WTC11 (cell line): ENCODE data around the gene SELENOV. TPM values are rescaled to one million over a fixed set of nuclear protein-coding genes. Genes with fewer than 3 reads are reported as not detected.

Experiments
- ATAC-seq: fragments of 200-7000 bp; cut with Tn5 transposase; 2 replicates; pipeline ENCODE4 v1.10.0; 2021; ENCODE audit warnings: mild to moderate bottlenecking, moderate library complexity
- CTCF ChIA-PET: fragments of 300-600 bp; sonication (Branson Sonifier 250); formaldehyde crosslinking; loops from one replicate; lab custom pipeline; 2021; ENCODE audit warnings: antibody characterized with exemption; lab: Charles Lee
- POLR2A ChIA-PET: fragments of 350-600 bp; sonication (Branson Sonifier 250); formaldehyde crosslinking; loops from one replicate; lab custom pipeline; 2021; ENCODE audit warnings: antibody characterized with exemption; lab: Charles Lee
- DNase-seq: peaks from one replicate; pipeline ENCODE4 v3.0.0; 2021; ENCODE audit warnings: low spot score
- H3K27ac Mint-ChIP-seq: 2 replicates; pipeline ENCODE4 v1.8.0; 2021; ENCODE audit warnings: mixed read lengths
- H3K27me3 Mint-ChIP-seq: 2 replicates; pipeline ENCODE4 v1.8.0; 2021; ENCODE audit warnings: low read depth, mild to moderate bottlenecking, moderate library complexity, mixed read lengths
- H3K36me3 Mint-ChIP-seq: 2 replicates; pipeline ENCODE4 v1.8.0; 2021; ENCODE audit warnings: mixed read lengths
- H3K4me1 Mint-ChIP-seq: 2 replicates; pipeline ENCODE4 v1.8.0; 2022; ENCODE audit warnings: mixed read lengths
- H3K4me3 Mint-ChIP-seq: 2 replicates; pipeline ENCODE4 v1.8.0; 2021; ENCODE audit warnings: mild to moderate bottlenecking, moderate library complexity, mixed read lengths
- H3K9me3 Mint-ChIP-seq: 2 replicates; pipeline ENCODE4 v1.8.0; 2021; ENCODE audit warnings: mixed read lengths
- ATF1 ChIP-seq: sonication (generic); formaldehyde crosslinking; IDR thresholded peaks from 2 replicates; pipeline ENCODE4 v1.8.1; 2023; ENCODE audit warnings: mild to moderate bottlenecking, moderate library complexity, missing genetic modification reagents
- CBFB ChIP-seq: sonication (generic); formaldehyde crosslinking; IDR thresholded peaks from 2 replicates; pipeline ENCODE4 v1.8.1; 2022; ENCODE audit warnings: mild to moderate bottlenecking, low read depth, missing genetic modification reagents
- CDX4 ChIP-seq: fragments of 250-450 bp; sonication (Bioruptor Pico); IDR thresholded peaks from 2 replicates; pipeline ENCODE4 v1.9.0; 2021; ENCODE audit warnings: moderate library complexity, mild to moderate bottlenecking, inconsistent platforms, borderline replicate concordance
- CREB1 ChIP-seq: sonication (generic); formaldehyde crosslinking; IDR thresholded peaks from 2 replicates; pipeline ENCODE4 v1.8.0; 2023; ENCODE audit warnings: mild to moderate bottlenecking, missing genetic modification reagents
- CREM ChIP-seq: sonication (generic); formaldehyde crosslinking; IDR thresholded peaks from 2 replicates; pipeline ENCODE4 v1.8.1; 2022; ENCODE audit warnings: mild to moderate bottlenecking, missing genetic modification reagents, moderate library complexity
- CTCF ChIP-seq: fragments of 200-600 bp; IDR thresholded peaks from 2 replicates; pipeline ENCODE4 v1.8.0; 2022; ENCODE audit warnings: antibody characterized with exemption
- E2F4 ChIP-seq: sonication (generic); formaldehyde crosslinking; IDR thresholded peaks from 2 replicates; pipeline ENCODE4 v1.8.1; 2022; ENCODE audit warnings: low read depth, mild to moderate bottlenecking, moderate library complexity, missing genetic modification reagents, borderline replicate concordance
- ETV6 ChIP-seq: sonication (generic); formaldehyde crosslinking; IDR thresholded peaks from 2 replicates; pipeline ENCODE4 v1.8.1; 2022; ENCODE audit warnings: mild to moderate bottlenecking, missing genetic modification reagents
- FOXJ3 ChIP-seq: sonication (generic); formaldehyde crosslinking; IDR thresholded peaks from 2 replicates; pipeline ENCODE4 v1.9.0; 2021; ENCODE audit warnings: missing genetic modification reagents, mild to moderate bottlenecking, borderline replicate concordance
- FOXK1 ChIP-seq: sonication (generic); formaldehyde crosslinking; IDR thresholded peaks from 2 replicates; pipeline ENCODE4 v1.8.0; 2022; ENCODE audit warnings: mild to moderate bottlenecking, moderate library complexity, missing genetic modification reagents
- GRHL2 ChIP-seq: fragments of 250-450 bp; sonication (Bioruptor Pico); IDR thresholded peaks from 2 replicates; pipeline ENCODE4 v1.8.0; 2022; ENCODE audit warnings: mild to moderate bottlenecking, moderate library complexity; ENCODE audit not compliant: insufficient replicate concordance, severe bottlenecking
- JUN ChIP-seq: sonication (generic); formaldehyde crosslinking; IDR thresholded peaks from 2 replicates; pipeline ENCODE4 v1.8.0; 2023; ENCODE audit warnings: mild to moderate bottlenecking, missing genetic modification reagents
- MXD4 ChIP-seq: fragments of 250-450 bp; sonication (Bioruptor Pico); IDR thresholded peaks from 2 replicates; pipeline ENCODE4 v1.8.0; 2021; ENCODE audit warnings: mild to moderate bottlenecking, moderate library complexity, borderline replicate concordance
- NFYB ChIP-seq: sonication (generic); formaldehyde crosslinking; conservative IDR thresholded peaks from 2 replicates; pipeline ENCODE4 v1.8.0; 2022; ENCODE audit warnings: low read depth, missing genetic modification reagents
- RORB ChIP-seq: fragments of 250-450 bp; sonication (Bioruptor Pico); IDR thresholded peaks from 2 replicates; pipeline ENCODE4 v1.9.0; 2021; ENCODE audit warnings: mild to moderate bottlenecking
- SMAD3 ChIP-seq: sonication (generic); formaldehyde crosslinking; IDR thresholded peaks from 2 replicates; pipeline ENCODE4 v1.8.0; 2022; ENCODE audit warnings: missing genetic modification reagents, mild to moderate bottlenecking, borderline replicate concordance
- TCF7 ChIP-seq: sonication (generic); formaldehyde crosslinking; IDR thresholded peaks from 2 replicates; pipeline ENCODE4 v1.8.0; 2022; ENCODE audit warnings: mild to moderate bottlenecking, low read depth, missing genetic modification reagents, moderate library complexity
- TEAD4 ChIP-seq: sonication (generic); formaldehyde crosslinking; IDR thresholded peaks from 2 replicates; pipeline ENCODE4 v1.8.0; 2022; ENCODE audit warnings: mild to moderate bottlenecking, missing genetic modification reagents
- ZNF121 ChIP-seq: sonication (generic); formaldehyde crosslinking; IDR thresholded peaks from 2 replicates; pipeline ENCODE4 v1.8.0; 2023; ENCODE audit warnings: missing genetic modification reagents
- ZNF263 ChIP-seq: sonication (generic); formaldehyde crosslinking; IDR thresholded peaks from 2 replicates; pipeline ENCODE4 v1.8.1; 2022; ENCODE audit warnings: low read depth, mild to moderate bottlenecking, moderate library complexity, missing genetic modification reagents
- ZNF416 ChIP-seq: fragments of 250-450 bp; sonication (Bioruptor Pico); IDR thresholded peaks from 2 replicates; pipeline ENCODE4 v1.9.0; 2021; ENCODE audit warnings: mild to moderate bottlenecking, inconsistent platforms
- ZNF425 ChIP-seq: fragments of 250-450 bp; sonication (Bioruptor Pico); conservative IDR thresholded peaks from 2 replicates; pipeline ENCODE4 v1.9.0; 2021; ENCODE audit warnings: mild to moderate bottlenecking
- total RNA-seq: library from RNA; stranded (reverse); gene quantifications from 3 replicates; pipeline ENCODE4 v1.2.3, GENCODE V29; 2021
- TF ChIP-seq, protein P1 (sequence below): sonication (generic); formaldehyde crosslinking; IDR thresholded peaks from 2 replicates; pipeline ENCODE4 v1.8.0; 2022; ENCODE audit warnings: mild to moderate bottlenecking, missing genetic modification reagents
- TF ChIP-seq, protein P2 (sequence below): sonication (generic); formaldehyde crosslinking; IDR thresholded peaks from 2 replicates; pipeline ENCODE4 v1.8.1; 2023; ENCODE audit warnings: mild to moderate bottlenecking, missing genetic modification reagents
- TF ChIP-seq, protein P3 (sequence below): sonication (generic); formaldehyde crosslinking; IDR thresholded peaks from 2 replicates; pipeline ENCODE4 v1.8.0; 2022; ENCODE audit warnings: mild to moderate bottlenecking, missing genetic modification reagents

The SELENOV gene
- total RNA-seq, 1 experiment from 2014 or later: 12.6 TPM

DNA sequence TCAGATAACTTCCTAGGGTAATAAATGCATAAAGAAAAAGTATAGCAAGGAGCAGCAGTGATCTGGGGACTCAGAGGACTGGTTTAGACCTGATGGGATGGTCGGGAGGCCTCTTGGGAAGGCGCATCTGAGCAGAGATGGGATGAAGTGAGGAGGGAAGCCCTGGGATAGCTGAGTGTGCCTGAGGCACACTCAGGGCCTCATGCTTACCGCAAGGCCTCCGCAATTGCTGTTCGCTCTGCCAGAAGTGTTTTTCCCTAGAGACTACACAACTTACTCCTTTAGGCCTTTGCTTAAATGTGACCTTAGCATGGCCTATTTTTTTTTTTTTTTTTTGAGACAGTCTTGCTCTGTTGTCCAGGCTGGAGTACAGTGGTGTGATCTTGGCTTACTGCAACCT is 20.3 kb upstream of the SELENOV start:
- H3K27me3 Mint-ChIP-seq: peaks cover 17% of the 10 kb centered on the region
- DNase-seq (no peak), ATAC-seq (no peak)
- H3K36me3 Mint-ChIP-seq: peaks cover 5% of the 10 kb centered on the region
- H3K27ac Mint-ChIP-seq: peak overlapping the region; percentile 89
- TF ChIP-seq NFYB (CRISPR knock-in tag) (no peak), ZNF416 (CRISPR knock-in tag) (no peak), JUN (no peak), TEAD4 (CRISPR knock-in tag) (no peak), ATF1 (CRISPR knock-in tag) (no peak), FOXJ3 (CRISPR knock-in tag) (no peak), CREB1 (no peak), MXD4 (CRISPR knock-in tag) (no peak), ZNF425 (CRISPR knock-in tag) (no peak), ETV6 (CRISPR knock-in tag) (no peak), RORB (no peak), CDX4 (no peak), CREM (CRISPR knock-in tag) (no peak), CTCF (no peak), ZNF263 (CRISPR knock-in tag) (no peak), E2F4 (no peak), TCF7 (CRISPR knock-in tag) (no peak), SMAD3 (no peak), GRHL2 (no peak)
- TF ChIP-seq, protein P1, sequence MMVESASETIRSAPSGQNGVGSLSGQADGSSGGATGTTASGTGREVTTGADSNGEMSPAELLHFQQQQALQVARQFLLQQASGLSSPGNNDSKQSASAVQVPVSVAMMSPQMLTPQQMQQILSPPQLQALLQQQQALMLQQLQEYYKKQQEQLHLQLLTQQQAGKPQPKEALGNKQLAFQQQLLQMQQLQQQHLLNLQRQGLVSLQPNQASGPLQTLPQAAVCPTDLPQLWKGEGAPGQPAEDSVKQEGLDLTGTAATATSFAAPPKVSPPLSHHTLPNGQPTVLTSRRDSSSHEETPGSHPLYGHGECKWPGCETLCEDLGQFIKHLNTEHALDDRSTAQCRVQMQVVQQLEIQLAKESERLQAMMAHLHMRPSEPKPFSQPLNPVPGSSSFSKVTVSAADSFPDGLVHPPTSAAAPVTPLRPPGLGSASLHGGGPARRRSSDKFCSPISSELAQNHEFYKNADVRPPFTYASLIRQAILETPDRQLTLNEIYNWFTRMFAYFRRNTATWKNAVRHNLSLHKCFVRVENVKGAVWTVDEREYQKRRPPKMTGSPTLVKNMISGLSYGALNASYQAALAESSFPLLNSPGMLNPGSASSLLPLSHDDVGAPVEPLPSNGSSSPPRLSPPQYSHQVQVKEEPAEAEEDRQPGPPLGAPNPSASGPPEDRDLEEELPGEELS: no peak
- H3K4me3 Mint-ChIP-seq: no peak overlapping the region
- peaks cover 36% of the 10 kb centered on the region for H3K4me1 Mint-ChIP-seq
- CTCF ChIA-PET: interaction anchor here (1.2 kb wide), 1 partner anchor 20 kb away, joined by 4 read pairs; no protein-coding TSS in a partner anchor
- POLR2A ChIA-PET: no interaction called here
- no peaks in the 10 kb centered on the region for H3K9me3 Mint-ChIP-seq

GRCh38 chr19:39496063-39496462 is 18.9 kb upstream of the SELENOV start:
- Mint-ChIP-seq H3K4me1 (peaks cover 38% of the 10 kb centered on the region), H3K27ac (no peak overlapping the region), H3K27me3 (peaks cover 31% of the 10 kb centered on the region), H3K9me3 (no peaks in the 10 kb centered on the region), H3K4me3 (no peak overlapping the region), H3K36me3 (peaks cover 4% of the 10 kb centered on the region; the same call in 1 of the 2 replicates)
- ChIA-PET POLR2A (no interaction called here), CTCF (interaction anchor here (3.9 kb wide), 1 partner anchor 21 kb away, joined by 56 read pairs; no protein-coding TSS in a partner anchor)
- DNase-seq (no peak), ATAC-seq (no peak)
- TF ChIP-seq, protein P2, sequence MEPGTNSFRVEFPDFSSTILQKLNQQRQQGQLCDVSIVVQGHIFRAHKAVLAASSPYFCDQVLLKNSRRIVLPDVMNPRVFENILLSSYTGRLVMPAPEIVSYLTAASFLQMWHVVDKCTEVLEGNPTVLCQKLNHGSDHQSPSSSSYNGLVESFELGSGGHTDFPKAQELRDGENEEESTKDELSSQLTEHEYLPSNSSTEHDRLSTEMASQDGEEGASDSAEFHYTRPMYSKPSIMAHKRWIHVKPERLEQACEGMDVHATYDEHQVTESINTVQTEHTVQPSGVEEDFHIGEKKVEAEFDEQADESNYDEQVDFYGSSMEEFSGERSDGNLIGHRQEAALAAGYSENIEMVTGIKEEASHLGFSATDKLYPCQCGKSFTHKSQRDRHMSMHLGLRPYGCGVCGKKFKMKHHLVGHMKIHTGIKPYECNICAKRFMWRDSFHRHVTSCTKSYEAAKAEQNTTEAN (CRISPR knock-in tag): no peak
- TF ChIP-seq, protein P3, sequence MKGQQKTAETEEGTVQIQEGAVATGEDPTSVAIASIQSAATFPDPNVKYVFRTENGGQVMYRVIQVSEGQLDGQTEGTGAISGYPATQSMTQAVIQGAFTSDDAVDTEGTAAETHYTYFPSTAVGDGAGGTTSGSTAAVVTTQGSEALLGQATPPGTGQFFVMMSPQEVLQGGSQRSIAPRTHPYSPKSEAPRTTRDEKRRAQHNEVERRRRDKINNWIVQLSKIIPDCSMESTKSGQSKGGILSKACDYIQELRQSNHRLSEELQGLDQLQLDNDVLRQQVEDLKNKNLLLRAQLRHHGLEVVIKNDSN (CRISPR knock-in tag): no peak
- TF ChIP-seq CBFB (no peak), ZNF121 (CRISPR knock-in tag) (peak; percentile 61; the same call in 1 of the 2 replicates), E2F4 (no peak), FOXK1 (CRISPR knock-in tag) (no peak)
